IMR-90 (cell line): ENCODE results near the gene CDKAL1. TPM values are rescaled to one million over a fixed set of nuclear protein-coding genes. Genes with fewer than 3 reads are reported as not detected.

Experiments used
- ATAC-seq: fragments of 200-7000 bp; cut with Tn5 transposase; 2 replicates; pipeline ENCODE4 v1.9.1; 2020; ENCODE audit warnings: low read depth, mild to moderate bottlenecking, moderate library complexity
- BruUV-seq: library from RNA; stranded (reverse); fragments of 400-500 nt; replicated peaks from 2 replicates; lab custom pipeline; 2021; lab: Mats Ljungman, UMichigan
- CTCF ChIA-PET: fragments of 300-600 bp; formaldehyde crosslinking; extraction: SDS; loops from one replicate; lab custom pipeline; 2021; ENCODE audit warnings: antibody characterized with exemption; lab: Yijun Ruan, JAX
- POLR2A ChIA-PET: fragments of 300-600 bp; sonication (Branson Sonifier 250); formaldehyde crosslinking; loops from one replicate; lab custom pipeline; 2022; ENCODE audit warnings: antibody characterized with exemption; ENCODE audit not compliant: unreplicated experiment; lab: Charles Lee
- DNase-seq: peaks from one replicate; pipeline ENCODE4 v3.0.0; 2013
- H2AFZ ChIP-seq: replicated peaks from 2 replicates; pipeline ENCODE3; 2013; ENCODE audit warnings: low read length, mild to moderate bottlenecking; ENCODE audit not compliant: poor library complexity
- H2AK5ac ChIP-seq: 2 replicates; pipeline ENCODE4 v1.6.1; 2013; ENCODE audit warnings: low read depth, low read length, inconsistent platforms
- H2AK9ac ChIP-seq: replicated peaks from 2 replicates; pipeline ENCODE3; 2013; ENCODE audit warnings: mild to moderate bottlenecking, low read depth, low read length, moderate library complexity; ENCODE audit not compliant: poor library complexity
- H2BK120ac ChIP-seq: 2 replicates; pipeline ENCODE4 v1.6.1; 2013; ENCODE audit warnings: low read depth, low read length, inconsistent platforms
- H2BK15ac ChIP-seq: 3 replicates; pipeline ENCODE4 v1.6.1; 2013; ENCODE audit warnings: low read depth, low read length, inconsistent platforms
- H2BK20ac ChIP-seq: 2 replicates; pipeline ENCODE4 v1.6.1; 2013; ENCODE audit warnings: low read depth, mild to moderate bottlenecking, inconsistent platforms, low read length, moderate library complexity
- H2BK5ac ChIP-seq: 2 replicates; pipeline ENCODE4 v1.6.1; 2013; ENCODE audit warnings: mild to moderate bottlenecking, low read depth, low read length, inconsistent platforms; ENCODE audit not compliant: poor library complexity, severe bottlenecking
- H3K14ac ChIP-seq: replicated peaks from 2 replicates; pipeline ENCODE4 v1.6.1; 2013; ENCODE audit warnings: low read depth, low read length, inconsistent platforms
- H3K18ac ChIP-seq: 2 replicates; pipeline ENCODE4 v1.6.1; 2013; ENCODE audit warnings: low read depth, low read length, control low read depth
- H3K23ac ChIP-seq: 2 replicates; pipeline ENCODE4 v1.6.1; 2013; ENCODE audit warnings: low read depth, low read length, inconsistent platforms
- H3K27ac ChIP-seq: 2 replicates; pipeline ENCODE4 v1.5.1; 2013; ENCODE audit warnings: mild to moderate bottlenecking, control low read depth, low read length; ENCODE audit not compliant: insufficient read depth
- H3K27me3 ChIP-seq: 2 replicates; pipeline ENCODE4 v1.6.1; 2013; ENCODE audit warnings: low read length; ENCODE audit not compliant: control insufficient read depth, insufficient read depth
- H3K36me3 ChIP-seq: 2 replicates; pipeline ENCODE4 v1.6.1; 2013; ENCODE audit warnings: low read length, mixed read lengths; ENCODE audit not compliant: control insufficient read depth, insufficient read depth
- H3K4ac ChIP-seq: 2 replicates; pipeline ENCODE4 v1.6.1; 2013; ENCODE audit warnings: low read depth, low read length, inconsistent platforms
- H3K4me1 ChIP-seq: 2 replicates; pipeline ENCODE4 v1.6.1; 2013; ENCODE audit warnings: low read length, mixed read lengths; ENCODE audit not compliant: control insufficient read depth, insufficient read depth
- H3K4me2 ChIP-seq: 2 replicates; pipeline ENCODE4 v1.6.1; 2013; ENCODE audit warnings: low read depth, mild to moderate bottlenecking, control low read depth, low read length, moderate library complexity
- H3K4me3 ChIP-seq: 2 replicates; pipeline ENCODE4 v1.5.1; 2013; ENCODE audit warnings: low read depth, mild to moderate bottlenecking, control low read depth, low read length, moderate library complexity; ENCODE audit not compliant: insufficient read depth
- H3K56ac ChIP-seq: 2 replicates; pipeline ENCODE4 v1.6.1; 2013; ENCODE audit warnings: low read length, inconsistent platforms; ENCODE audit not compliant: insufficient read depth; ENCODE audit errors: extremely low read depth
- H3K79me1 ChIP-seq, 2 experiments: 2 replicates each; pipeline ENCODE4 v1.6.1; 2013; ENCODE audit warnings: low read length in 2 of 2, inconsistent platforms in 1 of 2, low read depth in 1 of 2
- H3K9ac ChIP-seq: 2 replicates; pipeline ENCODE4 v1.6.1; 2013; ENCODE audit warnings: low read depth, low read length, control low read depth
- H3K9me1 ChIP-seq: 2 replicates; pipeline ENCODE4 v1.6.1; 2013; ENCODE audit warnings: low read length, inconsistent platforms; ENCODE audit not compliant: insufficient read depth
- H3K9me3 ChIP-seq: 2 replicates; pipeline ENCODE4 v1.6.1; 2013; ENCODE audit warnings: low read length; ENCODE audit not compliant: control insufficient read depth, insufficient read depth
- H4K20me1 ChIP-seq: 2 replicates; pipeline ENCODE4 v1.6.1; 2013; ENCODE audit warnings: low read length, inconsistent platforms; ENCODE audit not compliant: insufficient read depth
- H4K5ac ChIP-seq: 2 replicates; pipeline ENCODE4 v1.6.1; 2013; ENCODE audit warnings: mild to moderate bottlenecking, low read depth, low read length, control low read depth
- H4K8ac ChIP-seq, 2 experiments: 2 replicates each; pipeline ENCODE4 v1.6.1; 2013; ENCODE audit warnings: low read depth in 2 of 2, low read length in 2 of 2, control low read depth in 1 of 2, inconsistent platforms in 1 of 2
- H4K91ac ChIP-seq: 2 replicates; pipeline ENCODE4 v1.6.1; 2013; ENCODE audit warnings: low read depth, low read length, inconsistent platforms; ENCODE audit not compliant: insufficient read depth
- BHLHE40 ChIP-seq: fragments of 150-350 bp; IDR thresholded peaks from 2 replicates; pipeline ENCODE4 v1.6.1; 2016; ENCODE audit warnings: mild to moderate bottlenecking, low read depth, low read length
- CEBPB ChIP-seq: IDR thresholded peaks from 2 replicates; pipeline ENCODE4 v1.6.1; 2012; ENCODE audit warnings: low read depth, low read length, improper control_type of control experiment
- CHD1 ChIP-seq: IDR thresholded peaks from 2 replicates; pipeline ENCODE4 v1.6.1; 2012; ENCODE audit warnings: low read depth, low read length, improper control_type of control experiment
- FOS ChIP-seq: fragments of 150-350 bp; IDR thresholded peaks from 2 replicates; pipeline ENCODE4 v1.6.1; 2016; ENCODE audit warnings: low read depth, low read length
- MAFK ChIP-seq: IDR thresholded peaks from 2 replicates; pipeline ENCODE4 v1.6.1; 2012; ENCODE audit warnings: low read depth, low read length, improper control_type of control experiment
- MAZ ChIP-seq: IDR thresholded peaks from 2 replicates; pipeline ENCODE4 v1.6.1; 2012; ENCODE audit warnings: low read depth, mild to moderate bottlenecking, low read length, improper control_type of control experiment, moderate library complexity, borderline replicate concordance
- MXI1 ChIP-seq: IDR thresholded peaks from 2 replicates; pipeline ENCODE4 v1.6.1; 2012; ENCODE audit warnings: low read depth, mild to moderate bottlenecking, low read length, moderate library complexity, borderline replicate concordance
- NFE2L2 ChIP-seq: fragments of 150-350 bp; IDR thresholded peaks from 2 replicates; pipeline ENCODE4 v1.6.1; 2016; ENCODE audit warnings: low read depth, mild to moderate bottlenecking, low read length
- POLR2A ChIP-seq: IDR thresholded peaks from 2 replicates; pipeline ENCODE4 v1.6.1; 2012; ENCODE audit warnings: mild to moderate bottlenecking, low read depth, low read length
- RAD21 ChIP-seq: IDR thresholded peaks from 2 replicates; pipeline ENCODE4 v1.6.1; 2012; ENCODE audit warnings: low read length, improper control_type of control experiment
- RCOR1 ChIP-seq: IDR thresholded peaks from 2 replicates; pipeline ENCODE4 v1.6.1; 2012; ENCODE audit warnings: mild to moderate bottlenecking, low read length, improper control_type of control experiment; ENCODE audit not compliant: insufficient replicate concordance
- RFX5 ChIP-seq: IDR thresholded peaks from 2 replicates; pipeline ENCODE4 v1.8.0; 2012; ENCODE audit warnings: low read depth, mild to moderate bottlenecking, low read length, moderate library complexity
- SMC3 ChIP-seq: fragments of 150-350 bp; IDR thresholded peaks from 2 replicates; pipeline ENCODE4 v1.6.1; 2016; ENCODE audit warnings: low read depth, mild to moderate bottlenecking, antibody characterized with exemption, low read length, moderate library complexity
- WGBS, 2 experiments: methylation state at CpG; one replicate each; pipeline versions ENCODE4 v1.1.5 to v1.1.7; 2013; ENCODE audit warnings: missing lambda C conversion rate in 2 of 2; ENCODE audit not compliant: insufficient read length in 1 of 2; ENCODE audit errors: extremely low coverage in 2 of 2; 5-methylcytosine and 5-hydroxymethylcytosine counted together
- dilution Hi-C: fragments of 300-500 bp; cut with HindIII; formaldehyde crosslinking; loops from one replicate; pipeline ENCODE4 v1.14.3; 2018; ENCODE audit warnings: low sequenced_read_pairs; ENCODE audit not compliant: unreplicated experiment
- in situ Hi-C: fragments of 300-500 bp; cut with MboI; formaldehyde crosslinking; loops from 3 replicates; pipeline ENCODE4 v1.14.3; 2019; ENCODE audit warnings: low sequenced_read_pairs, inconsistent platforms, mixed read lengths
- intact Hi-C: fragments of 100-400 bp; cut with micrococcal nuclease; formaldehyde crosslinking; loops from 2 replicates; pipeline ENCODE4 v1.10.0; 2022
- polyA plus RNA-seq, 3 experiments: library from polyadenylated mRNA; depleted of rRNA; stranded (reverse); fragments of >200 nt; gene quantifications; 2 replicates each; pipeline ENCODE4 v1.2.3, GENCODE V29; 2012; ENCODE audit warnings: low replicate concordance in 1 of 3
- total RNA-seq: library from RNA; depleted of rRNA; stranded (reverse); fragments of >200 nt; gene quantifications from 2 replicates; pipeline ENCODE4 v1.2.3, GENCODE V29; 2012
- TF ChIP-seq, protein P1 (sequence below): fragments of 150-350 bp; IDR thresholded peaks from 2 replicates; pipeline ENCODE4 v1.6.1; 2017; ENCODE audit warnings: mild to moderate bottlenecking, antibody characterized with exemption, low read length, low read depth
- TF ChIP-seq, protein P2 (sequence below): fragments of 150-350 bp; IDR thresholded peaks from 2 replicates; pipeline ENCODE4 v1.6.1; 2016; ENCODE audit warnings: low read depth, mild to moderate bottlenecking, low read length, moderate library complexity, borderline replicate concordance
- TF ChIP-seq, protein P3 (sequence below): conservative IDR thresholded peaks from 2 replicates; pipeline ENCODE4 v1.5.1; 2012; ENCODE audit warnings: mild to moderate bottlenecking, low read depth, low read length, improper control_type of control experiment

CDKAL1 gene
- total and polyA plus RNA-seq, 2 of the 4 experiments (the other 2 are of a cell fraction) = 3.7 to 13.1 TPM

DNA sequence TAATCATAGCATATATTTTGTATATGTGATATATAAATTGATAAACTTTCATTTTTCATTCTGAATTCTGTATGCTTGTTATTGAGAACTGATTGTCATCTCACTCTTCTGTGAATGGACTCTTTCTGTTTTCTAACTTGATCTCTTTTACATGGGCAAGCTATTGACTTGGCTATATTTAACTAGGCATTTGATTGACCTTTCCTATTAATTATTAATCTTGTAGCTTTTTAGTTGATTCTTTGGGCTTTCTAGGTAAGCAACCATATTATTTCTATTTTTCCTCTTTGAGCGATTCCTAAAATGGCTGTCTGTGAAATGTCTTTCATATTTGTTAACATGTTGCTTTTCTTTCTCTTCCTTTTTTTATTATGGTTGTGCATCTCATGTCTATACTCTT, 347.1 kb downstream of the CDKAL1 start:
- Histone ChIP-seq H4K20me1 (no peaks in the 10 kb centered on the region; the same call in 1 of the 2 replicates), H2BK5ac (no peak overlapping the region), H3K23ac (no peak overlapping the region), H3K14ac (no peak overlapping the region), H3K18ac (no peak overlapping the region), H2BK120ac (no peak overlapping the region), H3K4me3 (no peak overlapping the region), H2AK9ac (no peak overlapping the region), H4K8ac (no peak overlapping the region), H3K79me1 (no peaks in the 10 kb centered on the region), H3K36me3 (no peaks in the 10 kb centered on the region), H2BK15ac (no peak overlapping the region), H3K56ac (no peak overlapping the region), H2AK5ac (no peak overlapping the region), H4K91ac (no peak overlapping the region), H3K27me3 (no peaks in the 10 kb centered on the region), H2BK20ac (no peak overlapping the region), H3K4me2 (no peak overlapping the region), H2AFZ (no peak overlapping the region), H3K4me1 (peaks cover 5% of the 10 kb centered on the region), H4K5ac (no peak overlapping the region), H3K9me1 (no peaks in the 10 kb centered on the region), H3K4ac (no peak overlapping the region), H3K9me3 (no peaks in the 10 kb centered on the region), H3K27ac (no peak overlapping the region), H3K9ac (no peak overlapping the region)
- ATAC-seq (no peak), DNase-seq (no peak)
- TF ChIP-seq SMC3 (no peak), FOS (no peak), CHD1 (no peak), RFX5 (no peak), POLR2A (no peak), MAZ (no peak), MAFK (no peak), CEBPB (no peak), MXI1 (no peak), NFE2L2 (no peak), RAD21 (no peak), RCOR1 (no peak), BHLHE40 (no peak)
- TF ChIP-seq, protein P1, sequence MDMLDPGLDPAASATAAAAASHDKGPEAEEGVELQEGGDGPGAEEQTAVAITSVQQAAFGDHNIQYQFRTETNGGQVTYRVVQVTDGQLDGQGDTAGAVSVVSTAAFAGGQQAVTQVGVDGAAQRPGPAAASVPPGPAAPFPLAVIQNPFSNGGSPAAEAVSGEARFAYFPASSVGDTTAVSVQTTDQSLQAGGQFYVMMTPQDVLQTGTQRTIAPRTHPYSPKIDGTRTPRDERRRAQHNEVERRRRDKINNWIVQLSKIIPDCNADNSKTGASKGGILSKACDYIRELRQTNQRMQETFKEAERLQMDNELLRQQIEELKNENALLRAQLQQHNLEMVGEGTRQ = no peak
- TF ChIP-seq, protein P2, sequence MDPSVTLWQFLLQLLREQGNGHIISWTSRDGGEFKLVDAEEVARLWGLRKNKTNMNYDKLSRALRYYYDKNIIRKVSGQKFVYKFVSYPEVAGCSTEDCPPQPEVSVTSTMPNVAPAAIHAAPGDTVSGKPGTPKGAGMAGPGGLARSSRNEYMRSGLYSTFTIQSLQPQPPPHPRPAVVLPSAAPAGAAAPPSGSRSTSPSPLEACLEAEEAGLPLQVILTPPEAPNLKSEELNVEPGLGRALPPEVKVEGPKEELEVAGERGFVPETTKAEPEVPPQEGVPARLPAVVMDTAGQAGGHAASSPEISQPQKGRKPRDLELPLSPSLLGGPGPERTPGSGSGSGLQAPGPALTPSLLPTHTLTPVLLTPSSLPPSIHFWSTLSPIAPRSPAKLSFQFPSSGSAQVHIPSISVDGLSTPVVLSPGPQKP = no peak
- TF ChIP-seq, protein P3, sequence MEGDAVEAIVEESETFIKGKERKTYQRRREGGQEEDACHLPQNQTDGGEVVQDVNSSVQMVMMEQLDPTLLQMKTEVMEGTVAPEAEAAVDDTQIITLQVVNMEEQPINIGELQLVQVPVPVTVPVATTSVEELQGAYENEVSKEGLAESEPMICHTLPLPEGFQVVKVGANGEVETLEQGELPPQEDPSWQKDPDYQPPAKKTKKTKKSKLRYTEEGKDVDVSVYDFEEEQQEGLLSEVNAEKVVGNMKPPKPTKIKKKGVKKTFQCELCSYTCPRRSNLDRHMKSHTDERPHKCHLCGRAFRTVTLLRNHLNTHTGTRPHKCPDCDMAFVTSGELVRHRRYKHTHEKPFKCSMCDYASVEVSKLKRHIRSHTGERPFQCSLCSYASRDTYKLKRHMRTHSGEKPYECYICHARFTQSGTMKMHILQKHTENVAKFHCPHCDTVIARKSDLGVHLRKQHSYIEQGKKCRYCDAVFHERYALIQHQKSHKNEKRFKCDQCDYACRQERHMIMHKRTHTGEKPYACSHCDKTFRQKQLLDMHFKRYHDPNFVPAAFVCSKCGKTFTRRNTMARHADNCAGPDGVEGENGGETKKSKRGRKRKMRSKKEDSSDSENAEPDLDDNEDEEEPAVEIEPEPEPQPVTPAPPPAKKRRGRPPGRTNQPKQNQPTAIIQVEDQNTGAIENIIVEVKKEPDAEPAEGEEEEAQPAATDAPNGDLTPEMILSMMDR = no peak
- intact Hi-C loops (no loop called here), in situ Hi-C loops (no loop called here), dilution Hi-C loops (no loop called here)
- no TSS peak for BruUV-seq
- no CpG with 5 or more reads among the region's 1 CpG for WGBS, 2 experiments
- ChIA-PET CTCF (interaction anchor here (0.5 to 0.8 kb wide), 2 partner anchors 154 to 707 kb away, joined by 3 read pairs; no protein-coding TSS in a partner anchor), POLR2A (no interaction called here)
